HG02798 (cell line): ENCODE measurements around the gene MAGI1.

Experiments used
- ATAC-seq: cut with Tn5 transposase; IDR thresholded peaks from one replicate; pipeline ENCODE4 v1.9.1; 2021; ENCODE audit warnings: mild to moderate bottlenecking; ENCODE audit not compliant: unreplicated experiment, poor library complexity

MAGI1 gene

DNA sequence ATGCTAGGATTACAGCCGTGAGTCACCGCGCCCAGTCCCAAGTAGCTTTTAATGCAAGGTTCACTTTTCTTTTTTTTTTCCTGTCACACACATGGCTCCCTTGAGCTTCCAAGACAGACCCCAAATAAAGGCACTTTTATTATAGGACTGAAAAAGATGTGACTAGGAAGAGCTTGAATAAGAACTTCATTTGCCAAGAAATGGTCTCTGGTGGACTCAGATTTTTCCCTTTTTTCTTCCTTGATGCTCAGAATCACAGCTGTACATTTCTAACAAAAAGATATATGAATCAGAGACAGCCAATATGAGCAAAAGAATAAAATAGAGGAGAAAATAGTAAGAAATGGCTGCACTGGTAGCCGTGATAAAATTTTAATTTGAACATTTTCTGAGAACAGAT is 337.2 kb downstream of the MAGI1 start:
- ATAC-seq, result no peak

DNA sequence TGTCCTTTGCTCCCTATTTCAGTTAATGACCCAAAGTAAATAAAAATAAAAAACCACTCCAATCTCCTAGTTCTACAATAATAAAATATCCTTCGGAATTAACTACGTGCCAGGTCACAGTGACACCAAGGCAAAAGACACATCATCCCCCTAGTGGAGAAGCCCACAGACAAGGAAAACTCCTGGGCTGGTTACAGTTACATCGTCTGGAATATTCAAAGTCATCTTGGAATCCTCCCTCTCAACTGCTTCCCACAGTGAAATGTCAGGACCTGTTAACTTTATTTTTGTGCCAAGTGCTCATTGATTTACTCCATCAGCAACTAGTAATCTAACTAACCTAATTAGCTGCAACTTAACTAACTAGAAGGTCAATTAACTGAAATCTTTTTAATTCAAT is 349.3 kb downstream of the MAGI1 start:
- no peak for ATAC-seq

DNA sequence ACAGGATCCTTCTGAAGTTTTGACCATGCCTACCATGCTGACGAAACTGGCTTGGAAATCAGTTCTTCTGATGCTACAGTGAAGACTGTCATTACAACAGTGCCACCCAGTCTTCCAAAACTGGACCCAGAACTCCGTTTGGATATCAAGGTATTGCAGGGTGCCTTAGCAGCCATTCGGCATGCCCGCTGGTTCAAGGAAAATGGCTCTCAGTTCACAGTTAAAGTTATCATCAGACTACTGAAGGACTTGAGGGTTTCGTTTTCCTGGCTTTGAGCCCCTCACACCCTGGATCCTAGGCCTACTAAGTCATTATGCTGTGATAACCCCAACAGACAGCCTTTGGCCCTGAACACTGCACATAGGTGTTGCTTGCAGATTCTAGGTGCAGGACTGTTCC is 351.0 kb downstream of the MAGI1 start:
- ATAC-seq, result no peak

DNA sequence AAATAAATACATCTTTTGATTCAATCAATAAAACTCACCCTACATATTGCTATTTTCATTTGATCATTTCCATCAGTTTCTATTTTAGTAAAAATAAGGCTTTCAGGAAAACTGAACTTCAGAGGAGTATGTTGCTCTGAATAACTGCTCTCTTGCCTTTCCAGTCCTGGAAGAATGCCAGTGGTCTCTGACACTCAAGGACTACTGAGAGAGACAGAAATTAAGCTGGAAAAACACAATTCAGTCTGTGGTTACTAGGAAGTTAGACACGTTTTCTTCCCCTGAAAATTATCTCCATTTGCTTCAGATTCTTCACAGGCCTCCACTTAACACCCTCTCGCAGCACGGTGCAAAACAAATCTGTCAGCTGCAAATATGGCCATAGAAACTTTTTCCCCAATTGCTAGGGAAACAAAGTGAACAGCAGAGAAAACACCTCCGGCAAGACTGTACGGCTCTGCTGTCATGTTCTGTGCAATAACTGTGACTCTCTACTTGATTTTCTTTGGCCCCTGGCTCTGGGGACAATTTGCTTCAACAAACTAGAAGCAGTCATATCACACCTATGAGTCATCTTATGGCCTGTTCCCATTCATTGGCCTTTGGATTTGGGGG is 353.0 kb downstream of the MAGI1 start:
- no peak for ATAC-seq

DNA sequence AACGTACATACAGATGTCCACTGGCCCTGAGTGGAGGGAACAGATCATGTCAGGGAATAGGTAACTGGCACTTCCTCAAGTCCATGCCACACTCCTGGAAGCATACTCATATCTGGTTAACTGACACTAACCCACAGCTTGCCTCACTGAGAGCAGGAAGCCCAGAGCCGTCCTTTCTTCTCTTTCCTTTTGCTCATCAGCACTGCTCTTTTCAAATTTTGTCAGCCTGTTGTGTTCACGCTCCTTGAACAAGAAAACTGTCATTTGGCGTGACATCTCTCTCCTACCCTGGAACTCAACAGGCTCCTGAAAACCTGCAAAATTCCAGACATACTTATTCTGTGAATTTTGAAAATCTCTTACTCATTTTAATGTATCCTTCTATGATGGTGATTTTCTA is 360.2 kb downstream of the MAGI1 start:
- no peak for ATAC-seq

DNA sequence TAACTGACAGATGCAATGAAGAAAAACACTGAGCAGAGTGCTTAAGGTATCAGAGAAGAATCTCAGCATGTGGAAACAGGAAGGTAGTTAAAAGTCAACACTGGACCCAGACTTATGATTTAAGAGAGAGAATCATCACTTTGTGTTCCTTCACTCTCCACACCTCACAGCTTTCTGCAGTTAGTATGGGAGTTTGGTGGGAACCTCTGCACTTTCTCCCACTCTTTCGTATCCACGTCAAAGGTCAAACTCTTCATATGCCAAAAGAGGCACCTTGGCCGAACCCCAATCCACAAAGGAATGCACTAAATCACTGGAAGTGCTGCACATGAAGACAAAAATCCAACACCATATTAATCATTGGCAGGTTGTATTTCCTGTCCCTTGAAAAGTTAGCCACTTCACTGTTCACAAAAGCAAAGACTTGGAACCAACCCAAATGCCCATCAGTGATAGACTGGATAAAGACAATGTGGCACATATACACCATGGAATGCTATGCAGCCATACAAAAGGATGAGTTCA is 361.2 kb downstream of the MAGI1 start:
- ATAC-seq, result no peak

DNA sequence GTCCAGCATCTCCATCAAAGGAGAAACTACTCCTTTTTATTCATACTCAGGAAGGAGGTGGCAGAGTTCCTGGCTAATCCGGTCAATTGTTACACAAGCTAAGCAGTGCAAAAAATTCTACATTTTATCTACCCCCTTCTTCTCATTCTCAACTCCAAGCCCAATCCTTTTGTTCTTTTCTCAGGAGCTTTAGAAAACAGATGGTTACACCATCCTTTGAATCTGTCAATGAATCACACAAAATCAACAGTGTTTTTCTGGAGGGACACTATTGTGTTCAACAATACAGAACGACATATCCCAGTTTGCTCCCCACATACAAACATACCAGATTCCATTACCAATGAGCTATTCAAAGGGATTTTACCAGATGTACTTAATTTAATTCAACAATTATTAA is 362.1 kb downstream of the MAGI1 start:
- no peak for ATAC-seq

DNA sequence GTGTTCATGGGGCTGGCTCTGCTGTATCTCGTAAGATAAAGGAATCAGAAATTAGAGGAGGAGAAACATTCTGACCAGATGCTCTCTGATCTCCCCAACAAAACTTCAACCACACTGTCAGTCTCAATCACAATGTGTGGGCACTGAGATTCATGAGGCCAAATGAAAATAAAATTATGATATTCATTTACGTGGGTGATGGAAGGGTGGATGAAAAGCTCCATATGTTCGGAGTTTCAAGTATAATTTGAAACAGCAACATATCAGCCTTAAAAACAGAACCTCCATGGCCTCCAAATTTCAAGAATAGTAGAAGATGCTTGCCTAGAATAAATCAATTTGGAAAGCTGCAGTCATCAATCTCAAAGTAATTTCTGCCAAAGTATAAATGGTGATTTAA is 363.7 kb downstream of the MAGI1 start:
- no peak for ATAC-seq

DNA sequence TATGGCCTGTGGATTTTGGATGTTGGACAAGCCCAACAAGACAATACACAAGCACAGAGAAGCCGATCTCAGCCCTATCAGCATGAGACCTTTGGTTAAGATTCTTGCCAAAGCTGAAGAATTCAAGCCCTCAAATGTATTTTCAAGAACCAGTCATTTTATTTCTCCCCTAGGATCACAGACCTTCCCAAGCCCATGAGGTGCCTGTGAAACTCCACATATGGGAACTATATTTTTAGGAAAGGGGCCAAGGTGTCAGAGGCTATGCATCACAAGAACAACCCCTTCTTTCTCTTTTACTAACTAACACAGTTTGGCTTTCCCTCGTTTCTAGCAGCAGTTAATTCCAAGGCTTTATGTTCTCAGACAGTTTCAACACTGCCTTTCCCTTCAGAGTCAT is 364.5 kb downstream of the MAGI1 start:
- ATAC-seq, result no peak

DNA sequence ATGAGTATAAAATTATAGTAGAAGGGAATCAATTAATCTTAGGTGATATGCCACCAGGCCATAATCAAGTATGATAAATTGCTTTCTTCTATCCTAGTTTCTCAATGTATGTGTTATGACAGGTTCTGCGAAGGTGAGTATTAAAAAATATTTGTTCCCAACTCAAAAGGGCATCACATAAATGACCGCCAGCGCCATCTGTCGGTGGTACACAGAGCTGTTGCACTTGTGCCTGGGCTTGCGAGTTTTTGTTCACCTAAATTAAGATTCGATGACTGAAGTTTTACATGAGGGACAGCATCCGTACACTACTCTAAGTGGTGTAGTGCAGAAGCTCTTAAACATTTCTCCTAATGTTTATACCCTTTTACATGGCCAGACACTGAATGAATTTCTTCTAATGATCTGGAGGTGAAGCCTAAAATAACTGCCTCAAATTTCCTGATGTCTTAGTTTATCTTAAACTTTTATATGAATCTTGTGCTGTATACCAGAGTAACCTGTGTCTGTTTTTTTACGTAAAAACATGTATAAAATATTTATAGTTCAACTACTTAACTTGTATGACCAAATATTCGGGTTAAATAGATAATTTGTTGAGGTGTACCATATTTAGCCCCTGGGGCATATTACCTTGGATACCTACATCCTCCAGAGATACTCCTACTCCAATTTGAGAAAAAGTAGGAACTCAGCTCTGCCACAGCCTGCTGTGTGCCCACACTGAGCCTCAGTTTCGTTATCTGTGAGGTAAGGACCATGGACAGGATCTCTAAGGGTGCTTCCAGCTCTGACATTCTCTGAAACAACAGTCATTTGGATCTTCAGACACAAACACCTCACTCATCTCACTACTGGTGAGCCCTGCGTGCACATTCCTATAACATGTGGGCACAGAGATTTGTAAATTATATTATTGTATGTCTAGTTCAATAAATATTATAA is 365.6 kb downstream of the MAGI1 start:
- no peak for ATAC-seq

DNA sequence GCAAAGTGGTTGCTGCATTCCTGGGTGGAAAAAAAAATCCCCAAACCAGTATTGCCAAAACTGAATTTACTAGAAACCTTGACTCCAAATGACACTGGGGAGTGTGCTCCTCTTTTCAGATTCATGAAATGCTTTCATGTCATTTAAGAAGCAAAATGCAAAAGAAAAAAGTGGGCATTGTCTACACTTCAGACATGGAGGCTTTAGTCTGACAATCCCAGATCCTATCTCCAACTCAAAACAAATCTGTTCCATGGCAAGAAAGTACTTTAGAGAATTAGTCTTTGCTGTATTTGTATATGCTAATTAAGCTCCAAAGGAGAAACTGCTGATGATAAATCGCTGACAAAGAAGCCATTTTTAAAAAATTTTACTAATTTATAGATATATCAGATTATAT is 366.7 kb downstream of the MAGI1 start:
- no peak for ATAC-seq

DNA sequence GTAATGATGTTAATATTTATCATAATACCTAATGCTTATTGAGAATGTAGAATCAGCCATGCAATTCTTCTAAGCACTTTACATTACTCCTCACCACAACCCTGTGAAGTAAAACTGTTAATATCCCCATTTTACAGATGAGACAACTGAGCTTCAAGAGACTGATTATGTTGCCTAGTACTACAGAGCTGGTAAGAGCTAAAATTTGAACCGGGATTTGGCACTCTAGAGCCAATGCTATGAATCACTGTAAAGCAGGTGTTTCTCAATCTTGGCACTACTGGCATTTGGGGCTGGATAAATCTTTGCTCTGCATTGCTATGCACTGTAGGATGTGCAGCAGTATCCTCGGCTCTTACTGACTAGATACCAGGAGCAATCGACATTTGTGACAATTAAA is 367.7 kb downstream of the MAGI1 start:
- ATAC-seq, result no peak

DNA sequence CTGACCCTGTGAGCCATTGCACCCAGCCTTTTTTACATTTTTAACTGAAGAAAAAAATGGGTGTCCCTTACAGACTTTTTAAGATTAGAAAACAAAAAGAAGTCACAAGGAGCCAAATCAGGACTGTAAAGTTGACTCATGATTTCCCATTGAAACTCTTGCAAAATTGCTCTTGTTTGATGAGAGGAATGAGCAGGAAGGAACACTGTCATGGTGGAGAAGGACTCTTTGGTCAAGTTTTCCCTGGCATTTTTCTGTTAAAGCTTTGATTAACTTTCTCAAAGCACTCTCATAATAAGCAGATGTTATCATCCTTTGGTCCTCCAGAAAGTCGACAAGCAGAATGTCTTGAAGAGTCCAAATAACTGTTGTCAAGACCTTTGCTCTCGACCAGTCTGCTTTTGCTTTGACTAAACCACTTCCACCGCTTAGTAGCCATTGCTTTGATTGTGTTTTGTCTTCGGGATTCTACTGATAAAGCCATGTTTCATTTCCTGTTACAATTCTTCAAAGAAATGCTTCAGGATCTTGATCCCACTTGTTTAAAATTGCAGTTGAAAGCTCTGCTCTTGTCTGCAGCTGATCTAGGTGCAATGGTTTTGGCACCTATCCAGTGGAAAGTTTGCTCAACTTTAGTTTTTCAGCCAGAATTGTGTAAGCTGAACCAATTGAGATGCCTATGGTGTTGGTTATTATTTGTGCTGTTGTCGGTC is 369.4 kb downstream of the MAGI1 start:
- no peak for ATAC-seq

DNA sequence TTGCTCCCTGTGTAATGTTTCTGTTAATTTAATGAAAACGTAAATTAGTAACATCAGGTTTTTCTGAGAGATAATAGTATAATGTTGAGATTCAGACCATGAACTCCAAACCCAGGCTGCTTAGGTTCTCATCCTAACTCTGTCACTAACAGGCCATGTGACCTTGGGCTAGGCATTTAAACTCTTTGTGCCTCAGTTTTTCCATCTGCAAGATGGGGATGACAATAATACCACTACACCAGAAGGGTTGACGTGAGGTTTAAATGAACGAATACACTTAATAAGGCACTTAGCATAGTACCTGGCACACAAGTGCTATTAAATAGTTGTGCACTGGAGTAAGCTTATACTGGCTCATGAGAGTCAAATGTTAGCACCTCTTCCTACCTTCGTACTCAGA is 370.8 kb downstream of the MAGI1 start:
- no peak for ATAC-seq

DNA sequence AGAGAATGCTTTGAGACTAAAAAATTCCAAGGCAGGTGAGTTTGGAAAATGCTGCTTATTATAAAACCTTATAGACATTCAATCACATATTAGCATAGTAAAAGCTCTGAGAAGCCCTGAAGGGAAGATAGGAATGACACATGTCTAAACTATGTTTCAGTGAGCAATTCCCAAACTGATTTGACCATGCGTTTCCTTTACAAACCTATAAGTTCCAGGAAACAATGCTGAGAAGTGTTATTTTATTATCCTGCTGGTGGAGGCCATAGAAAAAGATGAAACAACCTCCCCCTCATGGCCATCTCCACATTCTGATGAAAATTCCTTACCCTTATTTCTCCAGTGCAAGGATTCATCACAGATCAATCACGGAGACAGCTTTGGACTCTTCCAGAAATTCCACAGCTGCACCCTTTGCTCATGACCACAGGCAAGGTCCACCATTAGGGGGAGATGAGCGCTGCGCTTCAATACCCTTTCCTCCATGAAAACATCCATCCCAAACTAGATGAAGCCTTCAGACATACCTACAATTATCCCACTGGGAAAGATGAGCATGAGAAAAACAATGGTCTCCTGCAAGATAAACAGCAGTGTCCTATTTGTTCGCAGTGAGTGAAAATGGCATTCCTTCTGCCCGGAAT is 372.1 kb downstream of the MAGI1 start:
- ATAC-seq, result no peak

DNA sequence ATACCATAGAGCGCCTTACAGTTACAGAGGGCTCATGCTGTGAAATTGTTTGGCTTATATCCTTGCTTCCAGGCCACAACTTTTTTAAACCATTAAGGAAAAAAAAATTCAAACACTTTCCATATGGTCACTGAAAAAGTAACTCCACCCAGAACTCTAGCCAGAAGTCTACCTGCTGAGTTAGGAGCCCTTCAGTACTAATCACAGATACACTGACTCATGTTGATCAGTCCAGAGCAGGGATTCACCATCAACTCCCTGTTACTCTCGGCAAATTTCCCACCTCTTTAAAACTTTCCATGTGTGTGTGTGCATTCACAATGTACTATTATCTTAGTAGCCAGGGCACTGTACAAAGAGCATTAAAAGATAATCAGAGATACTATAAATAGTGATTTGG is 372.8 kb downstream of the MAGI1 start:
- no peak for ATAC-seq

DNA sequence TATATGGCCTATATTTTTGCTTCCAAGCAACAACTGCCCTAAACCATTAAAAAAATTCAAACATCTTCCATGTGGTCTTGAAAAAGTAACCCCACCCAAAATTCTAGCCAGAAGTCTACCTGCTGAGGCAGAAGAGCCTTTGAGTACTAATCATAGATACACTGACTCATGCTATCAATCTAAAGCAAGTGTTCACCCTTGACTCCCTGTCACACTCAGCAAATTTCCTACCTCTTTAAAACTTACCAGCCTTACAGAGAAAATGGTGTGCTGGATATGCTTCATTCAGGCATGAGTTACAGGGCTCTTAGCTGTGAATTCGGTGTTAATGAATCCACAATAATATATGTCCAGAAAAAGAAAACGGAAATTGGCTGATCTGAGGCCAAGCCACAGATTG is 373.8 kb downstream of the MAGI1 start:
- no peak for ATAC-seq

DNA sequence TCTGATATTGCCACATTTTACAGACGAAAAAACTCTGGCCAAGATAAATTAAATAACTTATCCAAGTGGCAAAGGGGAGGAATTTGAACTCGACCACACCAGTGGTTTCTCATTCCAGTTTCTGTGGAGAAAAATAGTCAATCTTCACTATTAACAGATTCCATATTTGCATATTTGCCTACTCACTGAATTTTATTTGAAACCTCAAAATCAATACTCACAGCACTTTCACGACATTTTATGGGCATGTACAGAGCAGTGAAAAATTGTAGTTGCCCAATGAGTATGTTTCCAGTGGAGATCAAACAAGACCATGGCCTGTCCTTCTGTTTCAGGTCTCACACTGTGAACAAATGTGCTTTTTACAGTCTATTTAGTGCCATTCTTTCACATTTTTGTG is 374.3 kb downstream of the MAGI1 start:
- no peak for ATAC-seq

DNA sequence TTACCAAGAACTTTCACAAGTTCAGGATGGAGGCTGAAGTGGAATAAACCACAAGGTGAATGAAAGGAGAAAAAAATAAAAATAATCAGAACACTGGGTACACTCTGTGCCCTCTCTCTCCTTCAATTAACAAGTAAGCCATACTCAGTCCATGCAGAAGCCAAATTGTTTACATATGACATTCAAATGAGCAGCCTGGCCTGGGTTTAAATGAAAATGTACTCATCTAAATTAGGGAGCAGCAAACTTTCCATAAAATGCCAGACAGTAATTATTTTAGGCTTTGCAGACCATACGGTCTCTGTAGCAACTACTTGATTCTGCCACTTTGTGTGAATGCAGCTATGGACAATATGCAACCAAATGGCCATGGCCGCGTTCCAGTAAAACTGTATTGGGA is 376.6 kb downstream of the MAGI1 start:
- ATAC-seq, result no peak

DNA sequence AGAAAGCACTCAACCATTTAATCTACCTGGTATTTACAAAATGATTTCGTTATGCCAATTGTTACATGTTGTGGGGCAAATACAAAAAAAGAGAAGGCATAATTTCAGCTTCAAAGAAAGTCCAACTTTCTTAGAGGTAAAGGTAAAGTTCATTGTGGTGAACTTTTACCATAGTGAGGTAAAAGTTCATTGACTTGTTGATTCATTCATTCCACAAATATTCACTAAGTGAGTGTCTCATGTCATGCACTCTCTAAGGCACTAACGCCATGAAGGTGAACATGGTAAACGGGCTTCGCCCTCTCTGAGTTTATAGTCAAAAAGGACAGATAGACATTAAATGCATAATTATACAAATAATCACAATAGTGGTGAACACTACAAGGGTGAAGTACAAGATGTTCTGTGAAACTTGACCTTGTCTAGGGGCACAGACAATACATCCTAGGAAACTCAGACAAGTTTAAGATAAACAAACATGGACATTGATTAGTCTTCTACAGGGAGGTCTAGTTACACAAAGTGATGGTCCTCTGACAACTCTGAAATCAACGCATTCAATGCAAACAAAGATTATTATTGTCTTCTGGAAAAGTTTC is 378.6 kb downstream of the MAGI1 start:
- ATAC-seq, result no peak
